ENCODE data around the gene VASH1. TPM values are rescaled to one million over a fixed set of nuclear protein-coding genes. Genes with fewer than 3 reads are reported as not detected.

The VASH1 gene
- polyA plus RNA-seq, 1 experiment, result 5.0 TPM

- Histone ChIP-seq H3K4me3 (ENCODE audit: low read depth, low read length) (peak within 1 kb of the TSS; percentile 73), H3K9me3 (ENCODE audit: control insufficient read depth, insufficient read depth, low read length) (no peaks in the 10 kb centered on the region; the same call in 1 of the 2 replicates), H3K27ac (ENCODE audit: low read depth, low read length) (no peak within 1 kb of the TSS), H3K27me3 (ENCODE audit: control insufficient read depth, insufficient read depth, low read length) (peaks cover 11% of the 10 kb centered on the region)
- no peak for TF ChIP-seq CTCF (IDR thresholded peaks at IDR 0.05; ENCODE audit: low read depth, low read length)
- POLR2A ChIA-PET, result interaction anchor here (1.0 kb wide), 2 partner anchors 28 to 51 kb away, joined by 3 to 5 read pairs; partner anchors contain the start of gene VASH1
- CTCF ChIA-PET, result interaction anchor here (3.8 to 4.5 kb wide), 2 partner anchors 29 to 102 kb away, joined by 29 to 51 read pairs; no protein-coding TSS in a partner anchor
- DNase-seq (ENCODE audit: low read depth, low spot score), result peak; percentile 72
Observed at GRCh38 chr14:76812422-76813383, 51.4 kb downstream of the VASH1 start, which contains the start of gene ANGEL1. ANGEL1 (minus strand) TSS chr14:76812882; CDS start chr14:76812827, 55 bp downstream.

- no peak for TF ChIP-seq CTCF (IDR thresholded peaks at IDR 0.05; ENCODE audit: low read depth, low read length)
- Histone ChIP-seq H3K9me3 (ENCODE audit: control insufficient read depth, insufficient read depth, low read length) (no peaks in the 10 kb centered on the region; the same call in 1 of the 2 replicates), H3K4me3 (ENCODE audit: low read depth, low read length) (no peak overlapping the region), H3K27ac (ENCODE audit: low read depth, low read length) (no peak overlapping the region), H3K27me3 (ENCODE audit: control insufficient read depth, insufficient read depth, low read length) (peaks cover 12% of the 10 kb centered on the region)
- POLR2A ChIA-PET, result no interaction called here
- CTCF ChIA-PET, result interaction anchor here (1.6 kb wide), 1 partner anchor 30 kb away, joined by 5 read pairs; no protein-coding TSS in a partner anchor
- no peak for DNase-seq (ENCODE audit: low read depth, low spot score)
Observed at GRCh38 chr14:76814726-76815645, 53.7 kb downstream of the VASH1 start.

GRCh38 chr14:76820700-76821099 is 59.4 kb downstream of the VASH1 start:
- H3K9me3 ChIP-seq (ENCODE audit: control insufficient read depth, insufficient read depth, low read length), result no peaks in the 10 kb centered on the region
- H3K27ac ChIP-seq (ENCODE audit: low read depth, low read length), result no peak overlapping the region
- H3K27me3 ChIP-seq (ENCODE audit: control insufficient read depth, insufficient read depth, low read length), result peaks cover 12% of the 10 kb centered on the region
- ChIA-PET POLR2A (no interaction called here), CTCF (interaction anchor here (0.7 kb wide), 1 partner anchor 302 kb away, joined by 15 read pairs; no protein-coding TSS in a partner anchor)
- DNase-seq (ENCODE audit: low read depth, low spot score), result no peak
- TF ChIP-seq CTCF (IDR thresholded peaks at IDR 0.05; ENCODE audit: low read depth, low read length), result no peak
- H3K4me3 ChIP-seq (ENCODE audit: low read depth, low read length), result no peak overlapping the region

- ChIA-PET CTCF (no interaction called here), POLR2A (no interaction called here)
- Histone ChIP-seq H3K27ac (ENCODE audit: low read depth, low read length) (no peak within 1 kb of the TSS), H3K9me3 (ENCODE audit: control insufficient read depth, insufficient read depth, low read length) (no peaks in the 10 kb centered on the region), H3K27me3 (ENCODE audit: control insufficient read depth, insufficient read depth, low read length) (peaks cover 22% of the 10 kb centered on the region), H3K4me3 (ENCODE audit: low read depth, low read length) (no peak within 1 kb of the TSS)
- no peak for DNase-seq (ENCODE audit: low read depth, low spot score)
- no peak for TF ChIP-seq CTCF (IDR thresholded peaks at IDR 0.05; ENCODE audit: low read depth, low read length)
Observed at GRCh38 chr14:76826122-76826521, 64.9 kb downstream of the VASH1 start, which contains the start of gene LRRC74A. LRRC74A (plus strand) TSS chr14:76826408; CDS start chr14:76826698, 290 bp downstream.

Measured in AG04450 (cell line).